ENCODE data around the gene OR52K2.
"Not testable (repeated sequence)": the region's sequence is repeated elsewhere in the genome, so short reads cannot be mapped to it uniquely, and the experiment has no call there.

OR52K2 gene

GRCh38 chr11:4448995-4449394 is at the start of gene OR52K2:
Gene OR52K2, plus strand, starts transcription at chr11:4449295. Its CDS starts 45 bp downstream, at chr11:4449340.
- DNase-seq = no peak

GRCh38 chr11:4406206-4406605 is 42.9 kb upstream of the OR52K2 start:
- not testable (repeated sequence) for DNase-seq

- no peak for DNase-seq
Observed at GRCh38 chr11:4416306-4416705, 32.8 kb upstream of the OR52K2 start.

DNA sequence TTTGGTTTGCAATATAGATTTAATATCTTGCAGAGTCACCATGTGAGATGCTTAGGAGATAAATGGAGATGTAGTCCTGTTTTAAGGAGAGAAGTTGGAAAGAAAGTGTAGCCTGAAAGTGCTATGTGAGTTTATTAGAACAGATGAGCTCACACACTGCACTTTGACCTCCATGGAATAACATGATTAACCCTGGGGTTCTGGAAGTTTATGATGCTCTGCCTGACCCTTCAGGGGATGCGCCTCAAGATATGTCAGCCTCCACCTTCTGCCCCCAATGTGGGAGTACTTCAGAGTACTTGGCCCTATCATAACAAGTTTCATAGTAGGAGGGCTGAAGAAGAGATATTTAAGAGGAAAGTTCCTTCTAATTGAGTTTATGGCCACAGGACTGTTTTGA is 32.3 kb upstream of the OR52K2 start:
- DNase-seq = no peak

DNA sequence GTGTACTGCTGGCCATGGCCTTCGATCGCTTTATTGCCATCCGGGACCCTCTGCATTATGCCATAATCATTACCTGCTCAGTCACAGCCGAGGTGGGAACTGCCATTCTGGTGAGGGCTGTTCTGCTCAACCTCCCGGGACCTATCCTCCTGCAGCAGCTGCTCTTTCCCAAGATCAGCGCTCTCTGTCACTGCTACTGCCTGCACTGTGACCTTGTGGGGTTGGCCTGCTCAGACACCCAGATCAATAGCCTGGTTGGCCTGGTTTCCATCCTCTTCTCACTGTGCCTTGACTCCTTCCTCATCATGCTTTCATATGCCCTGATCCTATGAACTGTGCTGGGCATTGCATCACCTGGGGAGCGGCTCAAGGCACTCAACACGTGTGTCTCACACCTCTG is 30.7 kb upstream of the OR52K2 start:
- no peak for DNase-seq

GRCh38 chr11:4430051-4430450 is 19.0 kb upstream of the OR52K2 start:
- DNase-seq = no peak

GRCh38 chr11:4433856-4434255 is 15.2 kb upstream of the OR52K2 start:
- DNase-seq = no peak

DNA sequence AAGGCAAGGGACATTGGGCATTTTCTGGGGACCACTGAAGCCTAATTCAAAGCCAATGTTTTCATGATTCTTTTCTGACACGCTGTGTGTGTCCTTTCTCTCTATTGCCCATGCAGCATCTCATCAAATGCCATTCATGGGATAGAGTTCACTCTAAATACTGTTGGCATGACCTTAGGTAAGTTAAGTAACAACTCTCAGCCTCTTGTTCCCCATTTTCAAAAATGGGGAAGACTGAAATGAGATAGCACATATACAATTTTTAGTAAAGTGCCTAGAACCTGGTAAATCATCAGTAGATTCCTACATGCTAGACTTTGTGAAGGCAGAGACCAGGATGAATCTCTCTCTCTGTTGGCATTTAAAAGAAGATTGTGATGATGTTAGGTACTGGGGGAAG is 12.7 kb upstream of the OR52K2 start:
- DNase-seq = no peak

GRCh38 chr11:4441515-4441914 is 7.6 kb upstream of the OR52K2 start:
- DNase-seq = no peak

- DNase-seq = no peak
Observed at GRCh38 chr11:4443232-4443891, 5.7 kb upstream of the OR52K2 start.

DNA sequence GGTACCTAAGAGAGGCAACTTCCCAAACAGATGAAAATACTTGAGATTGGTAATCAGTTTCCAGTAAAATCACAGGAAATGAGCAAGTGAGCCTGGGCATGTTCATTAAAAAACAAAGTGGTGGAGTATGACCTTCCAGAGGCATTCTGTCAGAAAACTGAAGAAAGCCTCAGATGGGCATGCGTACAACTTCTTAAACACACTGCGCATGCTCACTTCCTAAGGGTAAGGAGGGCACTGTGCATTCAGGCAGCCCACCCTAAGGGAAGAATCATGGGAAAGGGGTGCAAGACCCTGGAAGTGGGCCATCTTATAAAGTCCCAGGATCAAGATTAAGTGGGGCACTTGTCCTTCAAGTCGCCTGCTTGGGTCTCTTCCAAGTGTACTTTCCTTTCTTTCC is 4.0 kb downstream of the OR52K2 start:
- DNase-seq = no peak

DNA sequence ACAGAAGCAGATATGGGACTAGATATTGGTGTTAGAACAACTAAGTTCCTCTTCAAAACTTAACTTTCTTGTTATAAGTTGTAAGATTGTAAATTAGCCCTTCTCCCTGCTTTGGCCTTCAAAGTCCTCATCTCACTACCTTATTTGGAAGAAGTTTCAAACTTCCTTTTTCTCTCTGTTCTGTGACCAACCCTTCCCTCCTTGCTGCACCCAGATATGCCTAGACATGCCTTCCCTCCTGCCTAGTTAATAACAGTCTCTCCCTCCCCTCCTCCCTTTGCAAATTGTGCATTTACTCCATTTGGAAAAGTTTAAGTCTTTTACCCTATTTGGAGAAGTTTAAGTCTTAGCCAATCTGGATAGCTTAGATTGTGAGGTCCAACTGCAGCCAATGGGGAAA is 4.9 kb downstream of the OR52K2 start:
- DNase-seq = no peak

GRCh38 chr11:4455419-4455818 is 6.3 kb downstream of the OR52K2 start:
- no peak for DNase-seq

GRCh38 chr11:4459500-4459899 is 10.4 kb downstream of the OR52K2 start:
- DNase-seq = peak in 1 of 4 experiments; percentile 6

- DNase-seq = no peak
Observed at GRCh38 chr11:4460151-4460550, 11.1 kb downstream of the OR52K2 start.

GRCh38 chr11:4464216-4465159 is 15.4 kb downstream of the OR52K2 start:
- DNase-seq = no peak

DNA sequence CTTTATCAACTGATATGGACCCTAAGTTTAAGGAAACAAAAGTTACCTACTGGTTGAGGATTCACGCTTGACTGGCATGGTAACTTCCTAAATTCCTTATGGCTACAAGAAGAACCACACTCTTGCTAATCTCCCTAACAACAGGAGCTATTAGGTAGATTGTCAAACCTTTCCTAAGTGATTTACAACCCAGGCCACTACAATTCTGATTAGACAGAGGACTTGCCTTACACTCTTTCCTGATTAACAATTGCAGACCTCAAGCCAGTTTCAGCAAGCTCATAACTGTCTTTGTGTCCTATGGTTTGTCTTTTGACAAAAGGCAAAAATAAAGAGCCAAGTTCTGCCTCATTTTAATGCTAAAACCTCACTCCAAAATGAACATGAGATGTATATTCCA is 16.3 kb downstream of the OR52K2 start:
- no peak for DNase-seq

DNA sequence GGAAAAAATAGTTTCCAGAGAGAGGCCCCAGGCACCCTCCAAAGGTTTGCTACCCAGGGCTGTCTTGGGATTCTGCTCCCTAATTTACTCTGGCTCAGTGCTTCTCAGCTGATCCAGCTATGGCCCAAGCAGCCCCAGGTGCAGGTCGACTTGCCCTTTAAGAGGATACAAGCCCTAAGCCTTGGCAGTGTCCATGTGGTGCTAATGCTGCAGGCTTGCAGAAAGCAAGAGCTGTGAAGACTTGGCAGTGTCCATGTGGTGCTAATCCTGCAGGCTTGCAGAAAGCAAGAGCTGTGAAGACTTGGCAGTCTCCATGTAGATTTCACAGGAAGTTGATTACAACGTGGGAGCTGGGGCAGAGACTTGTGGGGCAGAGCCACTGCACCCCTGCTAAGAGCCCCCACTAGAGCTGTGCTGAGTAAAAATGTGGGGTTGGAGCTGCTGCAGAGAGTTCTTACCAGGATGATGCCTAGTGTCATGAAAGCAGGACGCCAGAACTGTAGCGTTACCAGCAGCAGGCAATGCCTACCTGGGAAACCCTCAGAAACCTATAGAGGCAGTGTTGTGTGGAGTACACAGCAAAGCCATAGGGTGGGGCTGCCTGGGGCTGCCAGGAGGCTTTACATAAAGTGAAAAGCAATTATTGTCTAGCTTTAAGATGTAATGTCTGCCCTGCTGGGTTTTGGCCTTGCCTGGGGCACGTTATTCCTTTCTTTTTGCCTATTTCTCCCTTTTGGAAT is 17.2 kb downstream of the OR52K2 start:
- DNase-seq = no peak

GRCh38 chr11:4466871-4467442 is 17.9 kb downstream of the OR52K2 start:
- DNase-seq = no peak

DNA sequence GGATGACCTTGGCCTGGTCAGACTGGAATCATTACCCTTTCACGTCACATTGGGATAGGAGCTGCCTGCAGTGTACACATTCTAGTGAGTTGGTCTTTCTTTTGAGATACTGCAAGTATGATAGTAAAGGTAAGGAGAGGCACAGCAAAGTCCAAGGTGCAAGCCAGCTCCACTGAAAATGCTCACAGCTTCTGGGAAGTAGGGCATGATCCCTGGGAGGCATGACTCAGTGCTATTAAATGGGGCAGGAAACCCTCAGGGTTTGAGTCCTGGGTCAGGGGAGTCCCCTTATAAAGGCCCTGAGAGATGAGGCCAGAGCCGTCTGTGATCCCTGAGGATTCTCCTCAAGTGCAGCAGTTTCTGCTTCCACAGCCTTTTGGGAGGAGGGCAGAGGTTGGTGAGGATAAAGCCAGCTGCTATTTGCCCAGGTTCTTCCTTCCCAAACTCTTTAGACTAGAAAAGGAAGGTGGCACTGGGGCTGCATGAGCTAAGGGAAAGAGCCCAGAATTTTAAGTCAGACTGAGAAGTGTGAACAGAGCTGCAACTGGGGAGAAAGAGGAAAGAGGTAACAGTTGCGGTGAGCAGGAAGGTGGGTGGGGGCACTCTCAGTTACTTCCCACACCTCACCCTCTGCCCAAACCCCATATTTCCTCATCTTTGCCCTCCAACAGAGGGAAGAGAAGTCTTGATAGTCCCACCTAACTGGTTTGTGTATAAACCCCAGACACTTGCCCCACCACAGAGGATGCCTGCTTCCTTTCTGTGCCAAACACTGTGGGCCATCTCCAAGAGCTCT is 18.9 kb downstream of the OR52K2 start:
- no peak for DNase-seq

DNA sequence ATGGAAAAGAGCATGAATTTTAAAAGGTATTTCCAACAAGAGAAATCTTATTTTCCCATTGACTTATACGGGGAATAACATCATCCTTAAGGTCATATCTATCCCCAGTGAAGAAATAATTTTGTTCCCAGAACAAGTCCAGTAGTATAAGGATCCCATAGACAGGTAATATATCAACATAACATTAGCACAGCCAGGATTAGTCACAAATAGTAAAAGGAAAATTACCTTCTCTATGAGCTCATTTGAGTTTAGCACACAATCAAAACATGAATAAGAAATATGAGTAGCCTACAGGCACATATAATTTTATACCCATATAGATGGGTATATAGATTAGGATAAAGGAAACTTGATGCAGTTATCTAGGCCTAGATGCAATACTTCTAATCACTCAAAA is 30.5 kb downstream of the OR52K2 start:
- no peak for DNase-seq

- no peak for DNase-seq
Observed at GRCh38 chr11:4480577-4481239, 31.6 kb downstream of the OR52K2 start.
